Thyroid gland (tissue), 4 donors: ENCODE measurements around the gene CPPED1.

Source experiments
- POLR2A ChIP-seq, 2 donors: fragments of 450-650 bp; IDR thresholded peaks; one replicate each; pipeline ENCODE4 v1.6.1; 2017; ENCODE audit warnings: antibody characterized with exemption in 2 of 2, mild to moderate bottlenecking in 2 of 2, moderate library complexity in 1 of 2
- TF ChIP-seq, protein P1 (sequence below), 6 experiments: fragments of 200-600 bp in 3 of 6; fragments of 450-650 bp in 3 of 6; sonication (generic) in 3 of 6; IDR thresholded peaks; one replicate each; pipeline ENCODE4 v1.5.1; 2016 to 2019; ENCODE audit warnings: antibody characterized with exemption in 6 of 6, mild to moderate bottlenecking in 2 of 6, inconsistent platforms in 1 of 6, moderate library complexity in 1 of 6

DNA sequence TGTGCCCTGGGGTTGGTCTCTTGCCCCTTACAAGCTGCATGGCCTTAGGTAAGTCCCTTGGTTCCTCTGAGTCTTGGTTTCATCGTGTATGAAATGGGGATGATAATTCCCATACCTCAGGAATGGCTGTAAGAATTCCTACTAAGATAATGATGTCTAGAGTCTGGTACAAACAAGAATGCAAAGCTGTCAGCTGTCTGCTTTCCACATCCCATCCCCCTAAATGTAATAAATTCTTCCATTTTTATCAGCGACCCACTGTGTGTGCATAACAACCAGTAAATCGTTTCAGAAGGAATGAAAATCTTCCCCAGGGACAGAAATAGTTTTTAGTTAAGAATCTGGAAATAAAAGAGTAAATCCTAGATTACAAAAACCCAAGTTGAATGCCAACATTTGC lies 95.4 kb downstream of the CPPED1 start:
- TF ChIP-seq POLR2A (IDR thresholded peaks at IDR 0.05), result no peak
- TF ChIP-seq, protein P1, sequence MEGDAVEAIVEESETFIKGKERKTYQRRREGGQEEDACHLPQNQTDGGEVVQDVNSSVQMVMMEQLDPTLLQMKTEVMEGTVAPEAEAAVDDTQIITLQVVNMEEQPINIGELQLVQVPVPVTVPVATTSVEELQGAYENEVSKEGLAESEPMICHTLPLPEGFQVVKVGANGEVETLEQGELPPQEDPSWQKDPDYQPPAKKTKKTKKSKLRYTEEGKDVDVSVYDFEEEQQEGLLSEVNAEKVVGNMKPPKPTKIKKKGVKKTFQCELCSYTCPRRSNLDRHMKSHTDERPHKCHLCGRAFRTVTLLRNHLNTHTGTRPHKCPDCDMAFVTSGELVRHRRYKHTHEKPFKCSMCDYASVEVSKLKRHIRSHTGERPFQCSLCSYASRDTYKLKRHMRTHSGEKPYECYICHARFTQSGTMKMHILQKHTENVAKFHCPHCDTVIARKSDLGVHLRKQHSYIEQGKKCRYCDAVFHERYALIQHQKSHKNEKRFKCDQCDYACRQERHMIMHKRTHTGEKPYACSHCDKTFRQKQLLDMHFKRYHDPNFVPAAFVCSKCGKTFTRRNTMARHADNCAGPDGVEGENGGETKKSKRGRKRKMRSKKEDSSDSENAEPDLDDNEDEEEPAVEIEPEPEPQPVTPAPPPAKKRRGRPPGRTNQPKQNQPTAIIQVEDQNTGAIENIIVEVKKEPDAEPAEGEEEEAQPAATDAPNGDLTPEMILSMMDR (IDR thresholded peaks at IDR 0.05), result no peak
